Activated naive CD4-positive, alpha-beta T cell treated with anti-CD3 and anti-CD28 coated beads, Interleukin-2, amount 10 ng/mL, durations not matched to agents 5 hours and 36 hours (primary cell): ENCODE measurements around the gene KCNAB3. TPM values are rescaled to one million over a fixed set of nuclear protein-coding genes. Genes with fewer than 3 reads are reported as not detected.

Source experiments
- total RNA-seq, 2 experiments: library from RNA; stranded (reverse); gene quantifications; one replicate each; pipeline ENCODE4 v1.2.3, GENCODE V29; 2021

KCNAB3 gene
- total RNA-seq: 10 to 100 TPM; 11.0 to 11.4 TPM

DNA sequence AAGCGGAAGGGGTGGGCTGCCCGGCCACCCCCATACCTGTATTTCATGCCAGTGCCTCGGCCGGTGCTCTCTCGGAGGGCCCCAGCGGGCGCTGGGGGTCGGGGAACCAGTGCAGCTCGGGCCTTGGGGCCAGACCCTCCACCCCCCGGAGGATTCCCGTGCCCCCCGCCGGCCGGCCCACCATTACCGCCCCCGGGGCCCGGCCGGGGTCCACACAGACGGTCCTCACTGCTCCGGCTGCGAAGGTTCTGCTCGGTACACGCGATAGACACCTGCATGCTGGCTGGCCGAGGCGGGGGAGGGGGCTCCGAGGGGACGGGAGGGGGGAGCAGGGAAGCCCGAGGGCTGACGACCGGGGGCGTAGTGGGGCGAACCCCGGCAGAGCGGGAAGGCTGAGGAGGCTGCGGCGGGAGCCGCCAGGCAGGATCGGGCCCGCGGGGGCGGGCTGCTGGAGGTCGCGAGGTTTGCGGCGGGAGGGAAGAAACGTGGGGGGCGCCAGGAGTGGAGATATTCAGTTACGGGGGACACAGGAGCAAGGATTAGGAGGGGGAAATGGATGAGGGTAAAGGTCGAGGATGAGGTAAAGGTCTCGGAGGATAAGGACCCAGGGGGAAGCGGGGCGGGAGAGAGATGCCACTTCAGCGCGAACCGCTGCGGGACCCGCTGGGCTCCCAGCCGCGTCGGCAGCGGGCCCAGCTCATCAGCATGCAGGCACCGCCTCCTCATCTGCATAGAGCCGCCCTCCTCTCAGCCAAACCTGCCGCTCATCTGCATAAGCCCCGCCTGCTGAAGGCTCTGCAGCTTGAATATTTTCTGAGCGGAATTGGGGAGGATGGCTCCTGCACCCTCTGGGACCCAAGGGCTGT, at the start of gene KCNAB3:
TSS of gene KCNAB3 (minus strand) at position 699 of the 866 bp plus-strand sequence. CDS start at position 278, 421 bp downstream.

DNA sequence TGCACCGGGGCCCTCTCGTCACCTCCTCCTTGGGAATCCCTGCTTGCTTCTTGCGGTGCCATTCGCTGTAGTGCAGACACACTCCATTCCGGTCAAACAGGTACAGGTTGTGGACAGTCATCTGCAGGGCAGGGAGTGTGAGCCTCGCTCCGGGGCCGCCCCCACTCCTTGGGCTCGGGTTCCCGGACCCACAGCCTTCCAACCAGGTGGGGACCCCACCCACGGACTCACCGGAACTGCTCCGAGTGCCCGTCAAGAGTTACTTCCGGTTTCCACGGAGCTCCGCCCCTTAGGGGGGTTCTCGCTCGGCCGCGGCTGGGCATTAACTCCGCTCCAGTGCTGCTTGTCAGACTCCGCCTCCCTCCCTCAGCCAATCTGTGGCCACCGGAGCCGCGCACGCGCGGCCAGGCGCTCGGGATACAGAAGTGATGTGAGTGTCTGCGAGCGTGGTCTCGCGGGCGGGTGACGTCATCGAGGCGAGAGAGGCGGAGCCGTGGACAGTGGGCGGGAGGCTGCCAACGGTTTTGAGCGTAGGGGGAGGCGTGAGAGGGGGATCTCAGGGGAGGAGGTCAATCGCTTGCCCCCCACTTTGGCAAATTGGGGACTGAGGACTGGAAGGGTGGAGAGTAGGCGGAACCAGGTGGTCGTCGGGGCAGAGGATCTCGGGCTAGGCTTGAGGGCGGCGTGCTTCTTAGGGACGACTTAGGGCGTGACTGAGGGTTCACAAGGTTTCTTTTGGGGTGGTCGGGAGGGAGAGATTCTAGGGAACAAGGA, 2.2 kb upstream of the KCNAB3 start, which contains the start of the genes CNTROB and TRAPPC1:
TSS of gene CNTROB (plus strand) at position 498 of the 774 bp plus-strand sequence. CDS start 874 bp downstream, outside the sequence.
TSS of gene TRAPPC1 (minus strand) at position 238 of the 774 bp plus-strand sequence. CDS start at position 121, 117 bp downstream.

DNA sequence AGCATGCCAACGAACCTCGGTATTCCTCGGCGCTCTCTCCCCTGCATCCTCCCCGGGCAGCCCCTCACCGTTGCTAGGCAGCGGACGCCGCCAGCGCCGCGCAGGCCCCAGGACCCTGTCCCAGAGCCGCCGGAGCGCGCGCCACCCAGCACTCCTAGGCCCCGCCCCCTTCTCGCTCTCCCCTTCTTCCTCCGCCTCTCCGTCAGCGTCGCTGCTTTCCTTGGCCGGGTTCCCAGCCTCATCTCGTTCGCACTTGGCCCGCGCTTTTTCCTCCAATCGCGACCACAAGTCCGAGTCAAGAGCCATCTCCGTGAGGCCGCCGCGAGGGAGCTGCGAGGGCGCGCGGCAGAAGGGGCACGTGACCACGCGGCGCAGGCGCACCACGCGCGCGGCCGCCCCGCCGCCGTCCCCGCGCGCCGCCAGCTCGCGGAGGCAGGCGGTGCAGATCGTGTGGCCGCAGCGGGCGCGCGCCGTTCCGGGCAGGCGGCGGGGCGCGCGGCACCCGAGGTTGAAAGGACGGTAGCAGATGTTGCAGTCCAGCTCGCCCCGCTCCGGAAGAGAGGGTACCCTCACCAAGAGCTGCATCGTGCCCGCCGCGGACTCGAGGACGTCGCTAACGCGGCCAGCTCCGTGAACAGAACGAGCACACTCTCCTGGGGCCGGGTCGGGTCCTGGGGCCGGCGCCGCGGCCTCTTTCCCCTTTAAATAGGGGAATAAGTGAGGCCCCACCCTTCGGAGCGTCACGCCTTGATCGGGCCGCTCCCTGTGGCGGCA, 13.9 kb downstream of the KCNAB3 start, which contains the start of gene RNF227:
TSS of gene RNF227 (minus strand) at position 679 of the 774 bp plus-strand sequence. CDS start at position 585, 94 bp downstream.

GRCh38 chr17:7888184-7888920, 41.3 kb downstream of the KCNAB3 start, which contains the start of gene CHD3:
CHD3 (plus strand) TSS chr17:7888789; CDS start chr17:7889001, 212 bp downstream.

Other genes starting within 250 kb of the KCNAB3 start
- 100 to 1,000 TPM; 147 to 148 TPM for gene TP53, start 242.4 kb downstream of the KCNAB3 start, total RNA-seq
- 10 to 100 TPM; 12.5 to 13.4 TPM for gene WRAP53, start 241.4 kb downstream of the KCNAB3 start, total RNA-seq
- gene EFNB3, start 224.7 kb downstream of the KCNAB3 start, total RNA-seq: not detected
- not detected for gene DNAH2, start 212.1 kb downstream of the KCNAB3 start, total RNA-seq
- gene KDM6B, start 95.6 kb downstream of the KCNAB3 start, total RNA-seq: 10 to 100 TPM; 20.5 to 21.6 TPM
- gene TMEM88, start 74.8 kb downstream of the KCNAB3 start, total RNA-seq: 1 to 10 TPM in 1 of 2 experiments, under 1 TPM in 1; 0.82 to 1.4 TPM
- 10 to 100 TPM; 54.3 to 54.5 TPM for gene NAA38, start 72.3 kb downstream of the KCNAB3 start, total RNA-seq
- 1 to 10 TPM; 6.7 to 7.4 TPM for gene CYB5D1, start 71.9 kb downstream of the KCNAB3 start, total RNA-seq
- 100 to 1,000 TPM; 182 to 203 TPM for gene CHD3, start 41.1 kb downstream of the KCNAB3 start, total RNA-seq
- 1 to 10 TPM; 5.6 to 7.0 TPM for gene RNF227, start 13.6 kb downstream of the KCNAB3 start, total RNA-seq
- gene TRAPPC1, start 2.1 kb upstream of the KCNAB3 start, total RNA-seq: 100 to 1,000 TPM; 215 to 242 TPM
- gene CNTROB, start 2.4 kb upstream of the KCNAB3 start, total RNA-seq: 10 to 100 TPM; 54.9 to 55.2 TPM
- gene GUCY2D, start 72.8 kb upstream of the KCNAB3 start, total RNA-seq: not detected
- not detected for gene ALOX15B, start 109.2 kb upstream of the KCNAB3 start, total RNA-seq
- gene ALOX12B, start 157.9 kb upstream of the KCNAB3 start, total RNA-seq: 1 to 10 TPM in 1 of 2 experiments, under 1 TPM in 1; 0.48 to 1.1 TPM
- not detected for gene ALOXE3, start 188.7 kb upstream of the KCNAB3 start, total RNA-seq
- gene HES7, start 194.2 kb upstream of the KCNAB3 start, total RNA-seq: 1 to 10 TPM in 1 of 2 experiments, under 1 TPM in 1; 0.28 to 1.0 TPM
- gene PER1, start 222.5 kb upstream of the KCNAB3 start, total RNA-seq: 10 to 100 TPM; 38.9 to 42.4 TPM
- gene VAMP2, start 233.1 kb upstream of the KCNAB3 start, total RNA-seq: 10 to 100 TPM; 82.4 to 86.1 TPM
- 10 to 100 TPM; 35.4 to 36.6 TPM for gene TMEM107, start 246.5 kb upstream of the KCNAB3 start, total RNA-seq